CD4-positive, alpha-beta T cell treated with Interleukin-17A for 1 hour (primary cell): ENCODE measurements around the gene CALCOCO1.

Source experiments
- DNase-seq: peaks from one replicate; pipeline ENCODE4 v3.0.0-alpha.2; 2020

Gene CALCOCO1

DNA sequence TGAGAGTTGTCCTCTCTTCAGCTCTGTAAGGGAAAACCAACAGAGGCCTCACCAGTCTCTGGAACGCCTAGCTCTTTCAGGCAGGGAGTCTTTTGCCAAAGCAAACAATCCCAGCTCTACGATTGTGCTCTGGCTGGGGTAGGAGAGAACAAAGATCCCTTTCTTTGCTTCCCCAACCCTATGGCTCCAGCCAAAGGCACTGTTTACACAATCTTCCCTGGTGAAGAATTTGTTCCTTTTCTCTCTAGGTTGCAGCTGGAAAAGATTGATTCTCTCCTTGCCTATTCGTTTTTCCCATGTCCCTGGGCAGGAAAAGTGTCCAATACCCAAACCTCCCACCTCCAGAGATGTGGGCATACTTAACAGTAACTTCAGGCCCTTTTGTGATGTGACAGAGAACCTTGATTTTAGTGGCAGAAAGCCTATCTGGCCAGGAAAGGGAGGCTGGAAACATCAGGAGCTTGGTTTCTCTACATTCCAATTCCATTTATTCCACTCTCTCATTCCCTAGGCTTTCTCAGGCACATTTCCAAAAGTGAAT, 68.2 kb downstream of the CALCOCO1 start:
- DNase-seq = no peak
